GM10248 (cell line): ENCODE data around the gene THAP7.
"Not testable (repeated sequence)": the region's sequence is repeated elsewhere in the genome, so short reads cannot be mapped to it uniquely, and the experiment has no call there.

Experiments used
- CTCF ChIA-PET: fragments of 300-600 bp; sonication (Branson Sonifier 250); formaldehyde crosslinking; extraction: SDS; loops from one replicate; lab custom pipeline; 2021; ENCODE audit warnings: antibody characterized with exemption; lab: Yijun Ruan, JAX
- POLR2A ChIA-PET: fragments of 350-650 bp; sonication (Branson Sonifier 250); formaldehyde crosslinking; extraction: SDS; loops from one replicate; lab custom pipeline; 2020; ENCODE audit warnings: antibody characterized with exemption; lab: Yijun Ruan, JAX
- DNase-seq: peaks from one replicate; pipeline ENCODE4 v3.0.0; 2012; ENCODE audit errors: extremely low spot score
- TF ChIP-seq, protein P1 (sequence below): IDR thresholded peaks from 2 replicates; pipeline ENCODE4 v1.5.1; 2012; ENCODE audit warnings: mild to moderate bottlenecking, low read depth; ENCODE audit errors: extremely low read depth, missing control alignments, control extremely low read depth

The THAP7 gene

DNA sequence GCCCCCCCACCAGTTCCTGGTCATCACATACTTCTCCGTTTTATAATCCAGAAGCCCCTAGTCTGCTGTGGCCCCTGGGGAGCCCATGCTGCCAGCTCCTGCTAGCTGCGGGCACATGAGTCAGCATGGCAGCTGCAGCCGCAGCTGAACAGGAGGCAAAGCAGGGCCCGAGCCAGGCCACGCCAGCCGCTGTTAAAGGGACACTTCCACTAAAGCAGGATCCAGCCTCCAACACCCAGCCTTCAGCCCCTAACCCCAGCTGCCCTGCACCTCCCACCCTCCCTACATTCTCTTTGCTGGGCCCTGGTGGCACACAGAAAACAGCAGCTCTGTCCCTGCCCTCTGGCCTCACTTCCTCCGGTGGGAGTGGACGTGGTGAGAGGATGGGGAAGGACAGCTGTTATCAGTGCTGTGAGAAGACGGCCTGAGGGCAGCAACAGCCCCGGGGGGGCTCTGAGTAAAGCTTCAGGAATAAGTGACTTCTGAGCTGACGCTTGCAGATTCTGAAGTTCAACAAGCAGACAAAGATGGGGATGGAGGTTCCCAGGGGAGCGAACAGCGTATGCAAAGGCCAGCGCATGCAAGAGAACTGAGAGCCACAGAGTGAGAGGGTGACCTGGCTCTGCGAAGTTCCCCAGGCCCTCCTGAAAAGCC lies 43.1 kb upstream of the THAP7 start:
- CTCF ChIA-PET = interaction anchor here (1.1 to 1.5 kb wide), 3 partner anchors 26 to 64 kb away, joined by 3 to 4 read pairs (median 3); no protein-coding TSS in a partner anchor
- DNase-seq = no peak
- TF ChIP-seq, protein P1, sequence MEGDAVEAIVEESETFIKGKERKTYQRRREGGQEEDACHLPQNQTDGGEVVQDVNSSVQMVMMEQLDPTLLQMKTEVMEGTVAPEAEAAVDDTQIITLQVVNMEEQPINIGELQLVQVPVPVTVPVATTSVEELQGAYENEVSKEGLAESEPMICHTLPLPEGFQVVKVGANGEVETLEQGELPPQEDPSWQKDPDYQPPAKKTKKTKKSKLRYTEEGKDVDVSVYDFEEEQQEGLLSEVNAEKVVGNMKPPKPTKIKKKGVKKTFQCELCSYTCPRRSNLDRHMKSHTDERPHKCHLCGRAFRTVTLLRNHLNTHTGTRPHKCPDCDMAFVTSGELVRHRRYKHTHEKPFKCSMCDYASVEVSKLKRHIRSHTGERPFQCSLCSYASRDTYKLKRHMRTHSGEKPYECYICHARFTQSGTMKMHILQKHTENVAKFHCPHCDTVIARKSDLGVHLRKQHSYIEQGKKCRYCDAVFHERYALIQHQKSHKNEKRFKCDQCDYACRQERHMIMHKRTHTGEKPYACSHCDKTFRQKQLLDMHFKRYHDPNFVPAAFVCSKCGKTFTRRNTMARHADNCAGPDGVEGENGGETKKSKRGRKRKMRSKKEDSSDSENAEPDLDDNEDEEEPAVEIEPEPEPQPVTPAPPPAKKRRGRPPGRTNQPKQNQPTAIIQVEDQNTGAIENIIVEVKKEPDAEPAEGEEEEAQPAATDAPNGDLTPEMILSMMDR = no peak
- POLR2A ChIA-PET = no interaction called here

DNA sequence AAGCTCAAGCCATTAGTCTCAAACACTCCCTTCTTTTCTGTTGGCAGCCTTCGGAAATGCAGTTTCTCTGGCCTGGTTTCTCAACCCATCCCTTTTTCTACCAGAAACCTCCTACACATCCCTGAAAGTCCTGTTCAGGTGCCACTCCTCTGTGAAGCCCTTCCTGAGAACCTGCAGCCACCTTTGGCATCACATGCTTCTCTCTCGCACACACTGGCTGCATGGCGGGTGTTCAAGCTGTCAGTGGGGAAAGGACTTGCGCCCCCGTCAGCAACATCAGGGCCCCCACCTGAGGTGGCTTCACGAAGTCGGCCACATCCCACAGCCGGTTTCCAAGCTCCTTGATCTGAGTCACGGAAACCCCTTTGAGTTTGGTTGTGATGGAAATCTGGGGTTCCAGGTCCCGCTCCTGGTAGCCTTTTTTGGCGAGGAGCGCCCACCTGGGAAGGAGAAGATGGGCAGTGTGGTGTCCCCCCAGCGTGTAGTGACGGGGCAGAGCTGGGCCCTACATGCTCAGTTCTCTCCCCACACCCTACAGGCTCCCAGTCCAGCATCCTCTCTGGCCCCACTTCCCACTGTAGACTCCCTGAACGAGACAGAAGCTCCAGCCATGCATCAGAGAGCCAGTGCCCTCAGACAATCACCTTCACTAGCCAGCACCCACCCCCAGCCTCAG lies 42.1 kb upstream of the THAP7 start:
- ChIA-PET CTCF (interaction anchor here (1.1 kb wide), 1 partner anchor 25 kb away, joined by 3 read pairs; no protein-coding TSS in a partner anchor), POLR2A (no interaction called here)
- TF ChIP-seq, protein P1 = no peak
- no peak for DNase-seq

DNA sequence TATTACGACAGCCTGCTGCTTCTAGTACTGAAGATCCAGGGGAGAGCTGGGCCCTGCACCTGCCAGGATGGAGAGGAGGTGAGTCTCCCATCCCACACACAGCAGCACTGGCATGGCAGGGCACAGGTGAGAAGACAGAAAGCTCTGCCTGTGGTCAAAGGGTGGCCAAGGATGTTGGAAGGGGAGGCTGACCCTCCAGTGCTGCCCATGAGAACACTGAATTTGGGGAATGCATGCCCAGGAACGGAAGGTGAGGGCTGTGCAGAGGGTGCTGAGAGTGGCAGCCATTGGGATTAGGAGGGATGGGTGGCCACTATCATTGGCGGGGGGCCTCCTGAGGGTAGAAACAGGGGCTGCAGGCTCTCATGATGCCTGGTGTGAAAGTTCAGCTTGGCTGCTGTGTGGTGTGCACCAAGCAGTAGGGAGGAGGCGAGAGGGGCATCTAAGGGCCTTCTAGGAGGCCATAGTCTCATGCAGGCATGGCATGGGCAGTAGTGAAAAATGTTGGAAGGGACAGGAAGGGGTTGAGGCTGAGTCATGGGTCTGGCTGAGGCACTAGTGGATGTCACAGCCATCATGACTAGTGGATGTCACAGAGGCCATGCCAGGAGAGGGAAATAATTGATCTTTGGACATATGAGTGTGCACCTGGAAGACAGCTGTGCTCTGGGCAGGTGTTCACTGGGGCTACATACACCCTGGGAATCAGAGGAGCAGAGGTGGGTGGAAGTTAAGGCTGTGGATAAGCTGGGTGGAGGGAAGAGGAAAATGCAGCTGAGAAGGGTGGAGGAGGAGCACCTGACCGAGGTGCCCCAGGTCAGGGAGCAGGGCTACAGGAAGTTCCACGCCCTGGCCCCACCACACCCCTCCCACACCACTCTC lies 41.3 kb upstream of the THAP7 start:
- DNase-seq = no peak
- TF ChIP-seq, protein P1 = no peak
- ChIA-PET POLR2A (no interaction called here), CTCF (interaction anchor here (1.0 kb wide), 1 partner anchor 22 kb away, joined by 3 read pairs; no protein-coding TSS in a partner anchor)

DNA sequence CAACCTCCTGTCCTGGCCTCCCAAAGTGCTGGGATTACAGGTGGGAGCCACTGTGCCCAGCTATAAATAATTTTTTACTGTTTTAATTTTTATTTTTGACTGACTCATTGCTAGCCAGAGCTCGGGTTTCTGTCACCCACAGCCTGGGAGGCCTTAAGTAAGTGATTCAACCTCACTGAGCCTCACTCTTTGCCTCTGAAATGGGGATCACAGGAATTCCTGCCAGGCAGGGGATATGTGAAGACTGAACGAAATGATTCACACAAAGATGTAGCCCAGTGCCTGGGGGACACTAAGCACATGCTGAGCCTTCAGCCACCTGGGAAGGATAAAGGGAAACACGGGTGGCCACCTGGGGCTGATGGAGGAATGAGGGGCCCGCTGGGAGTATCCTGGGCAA lies 40.0 kb upstream of the THAP7 start:
- TF ChIP-seq, protein P1 = no peak
- ChIA-PET POLR2A (no interaction called here), CTCF (interaction anchor here (1.2 kb wide), 1 partner anchor 21 kb away, joined by 5 read pairs; no protein-coding TSS in a partner anchor)
- no peak for DNase-seq

DNA sequence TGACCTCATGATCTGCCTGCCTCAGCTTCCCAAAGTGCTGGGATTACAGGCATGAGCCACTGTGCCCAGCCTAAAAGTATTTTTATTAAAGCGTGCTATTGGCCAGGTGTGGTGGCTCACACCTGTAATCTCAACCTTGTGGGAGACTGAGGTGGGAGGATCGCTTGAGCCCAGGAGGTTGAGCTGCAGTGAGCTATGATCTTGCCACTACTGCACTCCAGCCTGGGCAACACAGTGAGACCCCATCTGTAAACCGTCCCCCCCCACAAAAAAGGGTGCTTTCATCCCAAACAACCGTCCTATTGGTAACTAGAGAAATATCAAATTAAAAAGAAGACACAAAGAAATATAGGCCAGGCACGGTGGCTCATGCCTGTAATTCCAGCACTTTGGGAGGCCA lies 37.2 kb upstream of the THAP7 start:
- DNase-seq, CTCF ChIA-PET, POLR2A ChIA-PET: not testable (repeated sequence)

DNA sequence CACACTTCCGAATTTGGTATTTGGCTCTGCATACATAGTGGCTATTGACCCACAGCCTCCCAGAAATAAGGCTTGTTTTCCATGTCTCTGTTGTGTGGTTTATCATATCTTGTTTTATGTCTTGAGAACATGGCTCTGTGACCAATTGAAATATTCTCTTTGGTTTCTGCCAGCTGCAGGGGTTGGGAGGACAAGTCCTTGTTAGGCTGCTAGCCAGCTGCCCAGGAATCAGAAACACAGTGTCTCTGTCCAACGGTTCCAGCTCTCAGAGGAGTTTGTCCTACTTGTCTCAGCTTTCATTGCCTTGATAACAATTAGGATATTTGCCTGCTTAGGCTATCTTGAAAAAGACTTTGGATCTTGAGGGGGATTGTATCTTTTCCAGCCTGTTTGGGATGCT lies 36.5 kb upstream of the THAP7 start:
- POLR2A ChIA-PET = no interaction called here
- CTCF ChIA-PET = interaction anchor here (1.3 to 1.4 kb wide), 2 partner anchors 32 to 153 kb away, joined by 3 to 4 read pairs; no protein-coding TSS in a partner anchor
- TF ChIP-seq, protein P1 = no peak
- no peak for DNase-seq
